ENCODE measurements around the gene CACNB2.

GRCh38 chr10:18399158-18399557 is 258.9 kb downstream of the CACNB2 start:
- TF ChIP-seq CTCF (IDR thresholded peaks at IDR 0.05) (no peak), RAD21 (conservative IDR thresholded peaks at IDR 0.05 in 1 of 2, IDR thresholded peaks at IDR 0.05 in 1 of 2) (no peak), TP53 (CRISPR knock-in tag; IDR thresholded peaks at IDR 0.05) (no peak), MYC (IDR thresholded peaks at IDR 0.05; ENCODE audit: borderline replicate concordance, low read length) (no peak), KDM1A (IDR thresholded peaks at IDR 0.05; ENCODE audit: low read depth) (no peak), POLR2A (IDR thresholded peaks at IDR 0.05; ENCODE audit: low read length) (no peak), HDAC2 (IDR thresholded peaks at IDR 0.05) (no peak)

Data from A549 (cell line).